HCT116 (cell line): Measurements from ENCODE around the gene IL17RB. TPM values are rescaled to one million over a fixed set of nuclear protein-coding genes. Genes with fewer than 3 reads are reported as not detected.

ENCODE experiments used
- ATAC-seq: fragments of 200-7000 bp; cut with Tn5 transposase; 2 replicates; pipeline ENCODE4 v1.9.1; 2020; ENCODE audit warnings: mild to moderate bottlenecking, moderate library complexity
- BruUV-seq: library from RNA; stranded (reverse); fragments of 400-500 nt; replicated peaks from 2 replicates; lab custom pipeline; 2021; lab: Mats Ljungman, UMichigan
- CTCF ChIA-PET: fragments of 300-600 bp; sonication (Branson Sonifier 250); formaldehyde crosslinking; loops from one replicate; lab custom pipeline; 2021; ENCODE audit warnings: antibody characterized with exemption; lab: Charles Lee
- POLR2A ChIA-PET: fragments of 300-600, 350-600 bp; sonication (Branson Sonifier 250); formaldehyde crosslinking; loops from one replicate; lab custom pipeline; 2021; ENCODE audit warnings: antibody characterized with exemption; lab: Charles Lee
- RAD21 ChIA-PET, 2 experiments: fragments of 300-600 bp; sonication (Branson Sonifier 250); formaldehyde crosslinking; loops; one replicate each; lab custom pipeline; 2023; ENCODE audit warnings: low total read pairs in 2 of 2; ENCODE audit not compliant: uncharacterized antibody in 2 of 2, unreplicated experiment in 2 of 2, low non-redundant PET in 1 of 2; lab: Charles Lee
- DNase-seq: peaks from one replicate; pipeline ENCODE4 v3.0.0-alpha.2; 2010; ENCODE audit warnings: low read depth, low spot score
- H2AFZ ChIP-seq: fragments of 200-600 bp; shearing (Covaris generic), sonication (generic); 2 replicates; pipeline ENCODE4 v1.6.1; 2017; ENCODE audit warnings: low read depth, mixed run types, mixed read lengths, antibody characterized with exemption, low read length; ENCODE audit not compliant: poor library complexity, severe bottlenecking
- H3K27ac ChIP-seq: 2 replicates; pipeline ENCODE4 v1.5.1; 2012; ENCODE audit warnings: low read depth, low read length
- H3K27me3 ChIP-seq: fragments of 200-600 bp; sonication (generic); 2 replicates; pipeline ENCODE4 v1.6.1; 2016; ENCODE audit warnings: mixed run types, low read length, mixed read lengths; ENCODE audit not compliant: insufficient read depth
- H3K36me3 ChIP-seq, 2 experiments: fragments of 200-500 bp in 1 of 2; fragments of 200-600 bp in 1 of 2; sonication (Bioruptor generic) in 1 of 2; sonication (generic) in 1 of 2; 2 replicates each; pipeline versions ENCODE4 v1.5.1 to v1.6.1; 2014 to 2016; ENCODE audit warnings: low read length in 2 of 2, inconsistent platforms in 1 of 2, mixed read lengths in 1 of 2, mixed run types in 1 of 2; ENCODE audit not compliant: insufficient read depth in 2 of 2, control insufficient read depth in 1 of 2
- H3K4me1 ChIP-seq, 2 experiments: fragments of 200-600 bp in 1 of 2; sonication (generic) in 1 of 2; 2 replicates each; pipeline versions ENCODE4 v1.5.1 to v1.6.1; 2012 to 2017; ENCODE audit warnings: low read length in 2 of 2, inconsistent platforms in 1 of 2, mild to moderate bottlenecking in 1 of 2, mixed read lengths in 1 of 2, mixed run types in 1 of 2, moderate library complexity in 1 of 2; ENCODE audit not compliant: insufficient read depth in 2 of 2, control insufficient read depth in 1 of 2
- H3K4me2 ChIP-seq: fragments of 200-600 bp; sonication (generic); 2 replicates; pipeline ENCODE4 v1.6.1; 2017; ENCODE audit warnings: mixed run types, low read length, mixed read lengths
- H3K4me3 ChIP-seq, 2 experiments: fragments of 200-600 bp in 1 of 2; sonication (generic) in 1 of 2; replicated peaks in 1 of 2; 2 replicates each; pipeline ENCODE4 v1.5.1; 2011 to 2016; ENCODE audit warnings: low read length in 2 of 2, control low read depth in 1 of 2, low read depth in 1 of 2, mild to moderate bottlenecking in 1 of 2, mixed read lengths in 1 of 2, mixed run types in 1 of 2
- H3K79me2 ChIP-seq: fragments of 200-600 bp; sonication (generic); 2 replicates; pipeline ENCODE4 v1.6.1; 2017; ENCODE audit warnings: mild to moderate bottlenecking, mixed run types, low read length, moderate library complexity, mixed read lengths; ENCODE audit not compliant: insufficient read depth
- H3K9ac ChIP-seq: fragments of 200-600 bp; sonication (generic); 2 replicates; pipeline ENCODE4 v1.6.1; 2016; ENCODE audit warnings: low read length, mixed read lengths
- H3K9me2 ChIP-seq: fragments of 200-600 bp; sonication (generic), shearing (Covaris generic); 2 replicates; pipeline ENCODE4 v1.6.1; 2017; ENCODE audit warnings: mixed run types, mild to moderate bottlenecking, moderate library complexity; ENCODE audit not compliant: insufficient read depth
- H3K9me3 ChIP-seq, 2 experiments: fragments of 200-500 bp in 1 of 2; fragments of 200-600 bp in 1 of 2; sonication (Bioruptor generic) in 1 of 2; sonication (generic) in 1 of 2; 2 replicates each; pipeline ENCODE4 v1.6.1; 2014 to 2017; ENCODE audit warnings: low read length in 2 of 2, mixed read lengths in 2 of 2, inconsistent platforms in 1 of 2, low read depth in 1 of 2, mild to moderate bottlenecking in 1 of 2, mixed run types in 1 of 2, moderate library complexity in 1 of 2; ENCODE audit not compliant: control insufficient read depth in 1 of 2, insufficient read depth in 1 of 2
- H4K20me1 ChIP-seq: fragments of 200-600 bp; sonication (generic), shearing (Covaris generic); 2 replicates; pipeline ENCODE4 v1.6.1; 2017; ENCODE audit warnings: mixed run types, mild to moderate bottlenecking, moderate library complexity; ENCODE audit not compliant: insufficient read depth
- CBX3 ChIP-seq: IDR thresholded peaks from 2 replicates; pipeline ENCODE4 v1.6.1; 2012; ENCODE audit warnings: low read depth
- CEBPB ChIP-seq: IDR thresholded peaks from 2 replicates; pipeline ENCODE4 v1.6.1; 2012; ENCODE audit warnings: low read depth
- EGR1 ChIP-seq: IDR thresholded peaks from 2 replicates; pipeline ENCODE4 v1.6.1; 2012; ENCODE audit warnings: low read depth
- ELF1 ChIP-seq: IDR thresholded peaks from 2 replicates; pipeline ENCODE4 v1.6.1; 2012; ENCODE audit warnings: low read depth, borderline replicate concordance
- EZH2 ChIP-seq: fragments of 200-600 bp; sonication (generic); IDR thresholded peaks from 2 replicates; pipeline ENCODE4 v1.6.1; 2017; ENCODE audit warnings: antibody characterized with exemption, mixed run types
- EZH2phosphoT487 ChIP-seq: fragments of 200-600 bp; IDR thresholded peaks from 2 replicates; pipeline ENCODE4 v1.6.1; 2018; ENCODE audit warnings: antibody characterized with exemption, borderline replicate concordance
- FOSL1 ChIP-seq: IDR thresholded peaks from 2 replicates; pipeline ENCODE4 v1.6.1; 2012; ENCODE audit warnings: low read depth
- POLR2A ChIP-seq: IDR thresholded peaks from 2 replicates; pipeline ENCODE4 v1.7.0; 2011; ENCODE audit warnings: borderline replicate concordance; ENCODE audit not compliant: insufficient read depth, insufficient read length; ENCODE audit errors: extremely low read depth
- POLR2AphosphoS5 ChIP-seq: IDR thresholded peaks from 2 replicates; pipeline ENCODE4 v1.6.1; 2011; ENCODE audit warnings: mild to moderate bottlenecking, low read depth, low read length, moderate library complexity
- SIN3A ChIP-seq: IDR thresholded peaks from 2 replicates; pipeline ENCODE4 v1.6.1; 2012; ENCODE audit warnings: low read depth
- SP1 ChIP-seq: IDR thresholded peaks from 2 replicates; pipeline ENCODE4 v1.6.1; 2012; ENCODE audit warnings: low read depth
- SRF ChIP-seq: IDR thresholded peaks from 2 replicates; pipeline ENCODE4 v1.6.1; 2012; ENCODE audit warnings: low read depth
- YY1 ChIP-seq: IDR thresholded peaks from 2 replicates; pipeline ENCODE4 v1.6.1; 2011; ENCODE audit warnings: low read length, low read depth, moderate library complexity, mild to moderate bottlenecking; ENCODE audit not compliant: insufficient replicate concordance; ENCODE audit errors: extremely low read depth
- ZFX ChIP-seq: fragments of 450-650 bp; IDR thresholded peaks from 2 replicates; pipeline ENCODE4 v1.6.1; 2017
- ZNF274 ChIP-seq: fragments of 200-500 bp; sonication (Bioruptor generic); IDR thresholded peaks from 2 replicates; pipeline ENCODE4 v1.6.1; 2014; ENCODE audit warnings: mild to moderate bottlenecking, low read depth, low read length, inconsistent platforms
- intact Hi-C: fragments of 100-400 bp; cut with micrococcal nuclease; formaldehyde crosslinking; loops from 2 replicates; pipeline ENCODE4 v1.10.0; 2022
- total RNA-seq: library from RNA; stranded (reverse); gene quantifications from one replicate; pipeline ENCODE4 v1.2.1, GENCODE V29; 2021; ENCODE audit not compliant: unreplicated experiment
- TF ChIP-seq, protein P1 (sequence below), 3 experiments: fragments of 200-600 bp in 1 of 3; sonication (generic) in 1 of 3; IDR thresholded peaks in 2 of 3; conservative IDR thresholded peaks in 1 of 3; 2 replicates each; pipeline ENCODE4 v1.5.1; 2012 to 2017; ENCODE audit warnings: low read depth in 2 of 3, low read length in 2 of 3, antibody characterized with exemption in 1 of 3, borderline replicate concordance in 1 of 3, control low read depth in 1 of 3, mild to moderate bottlenecking in 1 of 3, mixed read lengths in 1 of 3, mixed run types in 1 of 3, moderate library complexity in 1 of 3; ENCODE audit not compliant: insufficient read depth in 1 of 3
- TF ChIP-seq, protein P2 (sequence below): IDR thresholded peaks from 2 replicates; pipeline ENCODE4 v1.6.1; 2012; ENCODE audit warnings: low read depth
- TF ChIP-seq, protein P3 (sequence below): IDR thresholded peaks from 2 replicates; pipeline ENCODE4 v1.6.1; 2011; ENCODE audit warnings: mild to moderate bottlenecking, low read length, moderate library complexity; ENCODE audit not compliant: insufficient replicate concordance; ENCODE audit errors: extremely low read depth

The IL17RB gene
- total RNA-seq, 1 experiment from 2014 or later, result 8.3 TPM

DNA sequence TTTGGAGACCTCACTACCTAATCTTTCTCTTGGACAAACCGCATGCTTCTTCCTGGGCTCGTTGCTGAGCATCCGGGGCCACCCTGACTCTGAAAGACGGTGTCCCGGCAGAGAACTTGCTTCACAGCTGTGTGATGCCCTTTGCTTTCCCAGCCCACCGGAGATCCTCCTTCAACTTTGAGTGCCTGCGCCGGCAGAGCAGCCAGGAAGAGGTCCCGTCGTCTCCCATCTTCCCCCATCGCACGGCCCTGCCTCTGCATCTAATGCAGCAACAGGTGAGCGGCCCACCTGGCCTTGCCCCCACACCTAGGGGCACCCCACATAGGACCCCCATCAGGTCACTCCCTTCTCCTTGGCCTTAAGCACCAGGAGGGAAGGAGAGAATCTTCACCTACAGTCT, 37.9 kb upstream of the IL17RB start:
- Histone ChIP-seq H3K9me2 (no peaks in the 10 kb centered on the region), H3K4me2 (no peak overlapping the region), H2AFZ (no peak overlapping the region), H3K9ac (no peak overlapping the region), H3K27me3 (no peaks in the 10 kb centered on the region), H3K4me1 (peaks cover 12 to 26% of the 10 kb centered on the region in 2 experiments), H3K4me3 (no peak overlapping the region), H3K79me2 (no peaks in the 10 kb centered on the region), H3K27ac (no peak overlapping the region), H3K9me3 (no peaks in the 10 kb centered on the region), H4K20me1 (no peaks in the 10 kb centered on the region), H3K36me3 (no peaks in the 10 kb centered on the region)
- ChIA-PET POLR2A (no interaction called here), RAD21 (no interaction called here), CTCF (no interaction called here)
- no peak for TF ChIP-seq EZH2
- TF ChIP-seq POLR2AphosphoS5, result no peak
- TF ChIP-seq ZFX, result no peak
- no peak for TF ChIP-seq FOSL1
- TF ChIP-seq SRF, result no peak
- TF ChIP-seq, protein P1, sequence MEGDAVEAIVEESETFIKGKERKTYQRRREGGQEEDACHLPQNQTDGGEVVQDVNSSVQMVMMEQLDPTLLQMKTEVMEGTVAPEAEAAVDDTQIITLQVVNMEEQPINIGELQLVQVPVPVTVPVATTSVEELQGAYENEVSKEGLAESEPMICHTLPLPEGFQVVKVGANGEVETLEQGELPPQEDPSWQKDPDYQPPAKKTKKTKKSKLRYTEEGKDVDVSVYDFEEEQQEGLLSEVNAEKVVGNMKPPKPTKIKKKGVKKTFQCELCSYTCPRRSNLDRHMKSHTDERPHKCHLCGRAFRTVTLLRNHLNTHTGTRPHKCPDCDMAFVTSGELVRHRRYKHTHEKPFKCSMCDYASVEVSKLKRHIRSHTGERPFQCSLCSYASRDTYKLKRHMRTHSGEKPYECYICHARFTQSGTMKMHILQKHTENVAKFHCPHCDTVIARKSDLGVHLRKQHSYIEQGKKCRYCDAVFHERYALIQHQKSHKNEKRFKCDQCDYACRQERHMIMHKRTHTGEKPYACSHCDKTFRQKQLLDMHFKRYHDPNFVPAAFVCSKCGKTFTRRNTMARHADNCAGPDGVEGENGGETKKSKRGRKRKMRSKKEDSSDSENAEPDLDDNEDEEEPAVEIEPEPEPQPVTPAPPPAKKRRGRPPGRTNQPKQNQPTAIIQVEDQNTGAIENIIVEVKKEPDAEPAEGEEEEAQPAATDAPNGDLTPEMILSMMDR (IDR thresholded peaks at IDR 0.05 in 2 of 3, conservative IDR thresholded peaks at IDR 0.05 in 1 of 3; ENCODE audit: borderline replicate concordance in 1 of 3, insufficient read depth in 1 of 3, low read depth in 2 of 3, low read length in 2 of 3), result no peak
- TF ChIP-seq ZNF274, result no peak
- TF ChIP-seq SP1, result no peak
- TF ChIP-seq EZH2phosphoT487, result no peak
- no peak for TF ChIP-seq CBX3
- TF ChIP-seq, protein P2, sequence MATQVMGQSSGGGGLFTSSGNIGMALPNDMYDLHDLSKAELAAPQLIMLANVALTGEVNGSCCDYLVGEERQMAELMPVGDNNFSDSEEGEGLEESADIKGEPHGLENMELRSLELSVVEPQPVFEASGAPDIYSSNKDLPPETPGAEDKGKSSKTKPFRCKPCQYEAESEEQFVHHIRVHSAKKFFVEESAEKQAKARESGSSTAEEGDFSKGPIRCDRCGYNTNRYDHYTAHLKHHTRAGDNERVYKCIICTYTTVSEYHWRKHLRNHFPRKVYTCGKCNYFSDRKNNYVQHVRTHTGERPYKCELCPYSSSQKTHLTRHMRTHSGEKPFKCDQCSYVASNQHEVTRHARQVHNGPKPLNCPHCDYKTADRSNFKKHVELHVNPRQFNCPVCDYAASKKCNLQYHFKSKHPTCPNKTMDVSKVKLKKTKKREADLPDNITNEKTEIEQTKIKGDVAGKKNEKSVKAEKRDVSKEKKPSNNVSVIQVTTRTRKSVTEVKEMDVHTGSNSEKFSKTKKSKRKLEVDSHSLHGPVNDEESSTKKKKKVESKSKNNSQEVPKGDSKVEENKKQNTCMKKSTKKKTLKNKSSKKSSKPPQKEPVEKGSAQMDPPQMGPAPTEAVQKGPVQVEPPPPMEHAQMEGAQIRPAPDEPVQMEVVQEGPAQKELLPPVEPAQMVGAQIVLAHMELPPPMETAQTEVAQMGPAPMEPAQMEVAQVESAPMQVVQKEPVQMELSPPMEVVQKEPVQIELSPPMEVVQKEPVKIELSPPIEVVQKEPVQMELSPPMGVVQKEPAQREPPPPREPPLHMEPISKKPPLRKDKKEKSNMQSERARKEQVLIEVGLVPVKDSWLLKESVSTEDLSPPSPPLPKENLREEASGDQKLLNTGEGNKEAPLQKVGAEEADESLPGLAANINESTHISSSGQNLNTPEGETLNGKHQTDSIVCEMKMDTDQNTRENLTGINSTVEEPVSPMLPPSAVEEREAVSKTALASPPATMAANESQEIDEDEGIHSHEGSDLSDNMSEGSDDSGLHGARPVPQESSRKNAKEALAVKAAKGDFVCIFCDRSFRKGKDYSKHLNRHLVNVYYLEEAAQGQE, result no peak
- no peak for TF ChIP-seq SIN3A
- no peak for TF ChIP-seq YY1
- TF ChIP-seq, protein P3, sequence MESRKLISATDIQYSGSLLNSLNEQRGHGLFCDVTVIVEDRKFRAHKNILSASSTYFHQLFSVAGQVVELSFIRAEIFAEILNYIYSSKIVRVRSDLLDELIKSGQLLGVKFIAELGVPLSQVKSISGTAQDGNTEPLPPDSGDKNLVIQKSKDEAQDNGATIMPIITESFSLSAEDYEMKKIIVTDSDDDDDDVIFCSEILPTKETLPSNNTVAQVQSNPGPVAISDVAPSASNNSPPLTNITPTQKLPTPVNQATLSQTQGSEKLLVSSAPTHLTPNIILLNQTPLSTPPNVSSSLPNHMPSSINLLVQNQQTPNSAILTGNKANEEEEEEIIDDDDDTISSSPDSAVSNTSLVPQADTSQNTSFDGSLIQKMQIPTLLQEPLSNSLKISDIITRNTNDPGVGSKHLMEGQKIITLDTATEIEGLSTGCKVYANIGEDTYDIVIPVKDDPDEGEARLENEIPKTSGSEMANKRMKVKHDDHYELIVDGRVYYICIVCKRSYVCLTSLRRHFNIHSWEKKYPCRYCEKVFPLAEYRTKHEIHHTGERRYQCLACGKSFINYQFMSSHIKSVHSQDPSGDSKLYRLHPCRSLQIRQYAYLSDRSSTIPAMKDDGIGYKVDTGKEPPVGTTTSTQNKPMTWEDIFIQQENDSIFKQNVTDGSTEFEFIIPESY, result no peak
- no peak for TF ChIP-seq CEBPB
- no peak for TF ChIP-seq EGR1
- TF ChIP-seq ELF1, result no peak
- TF ChIP-seq POLR2A, result no peak
- ATAC-seq, result no peak
- intact Hi-C loops, result no loop called here
- no TSS peak for BruUV-seq
- DNase-seq, result no peak
